Liver (tissue), 9 donors: Measurements from ENCODE around the gene ARSJ. TPM values are rescaled to one million over a fixed set of nuclear protein-coding genes. Genes with fewer than 3 reads are reported as not detected.

Experiments
- DNase-seq: peaks from one replicate; pipeline ENCODE4 v3.0.0-alpha.2; 2017; ENCODE audit warnings: low spot score
- H3K27ac ChIP-seq, 2 donors: one replicate each; pipeline ENCODE4 v1.7.0; 2013; ENCODE audit warnings: inconsistent platforms in 2 of 2, low read length in 2 of 2, control low read depth in 1 of 2, low read depth in 1 of 2, mild to moderate bottlenecking in 1 of 2
- H3K27me3 ChIP-seq, 4 donors: one replicate each; pipeline versions ENCODE4 v1.6.1 to v1.7.0; 2013; ENCODE audit warnings: low read length in 3 of 4, inconsistent platforms in 1 of 4, mild to moderate bottlenecking in 1 of 4, moderate library complexity in 1 of 4; ENCODE audit not compliant: control insufficient read depth in 4 of 4, insufficient read depth in 4 of 4
- H3K36me3 ChIP-seq, 4 donors: one replicate each; pipeline versions ENCODE4 v1.6.1 to v1.7.0; 2013; ENCODE audit warnings: low read length in 3 of 4, mild to moderate bottlenecking in 3 of 4, low read depth in 1 of 4, moderate library complexity in 1 of 4; ENCODE audit not compliant: control insufficient read depth in 4 of 4, insufficient read depth in 3 of 4
- H3K4me1 ChIP-seq, 4 donors: one replicate each; pipeline versions ENCODE4 v1.6.1 to v1.7.0; 2013; ENCODE audit warnings: low read length in 3 of 4, mild to moderate bottlenecking in 3 of 4, moderate library complexity in 1 of 4; ENCODE audit not compliant: control insufficient read depth in 4 of 4, insufficient read depth in 4 of 4
- H3K4me3 ChIP-seq, 3 donors: one replicate each; pipeline versions ENCODE4 v1.6.1 to v1.7.0; 2013; ENCODE audit warnings: low read length in 3 of 3, control low read depth in 1 of 3, low read depth in 1 of 3, mild to moderate bottlenecking in 1 of 3
- H3K9ac ChIP-seq, 2 donors: one replicate each; pipeline ENCODE4 v1.7.0; 2013; ENCODE audit warnings: low read length in 2 of 2, mild to moderate bottlenecking in 2 of 2, moderate library complexity in 2 of 2, control low read depth in 1 of 2, low read depth in 1 of 2
- H3K9me3 ChIP-seq, 4 donors: one replicate each; pipeline versions ENCODE4 v1.6.1 to v1.7.0; 2013; ENCODE audit warnings: low read length in 3 of 4; ENCODE audit not compliant: control insufficient read depth in 4 of 4
- EGR1 ChIP-seq, 2 donors: IDR thresholded peaks; 2 replicates each; pipeline ENCODE4 v1.6.1; 2016 to 2018; ENCODE audit warnings: antibody characterized with exemption in 2 of 2, low read depth in 2 of 2
- FOXA1 ChIP-seq: IDR thresholded peaks from 2 replicates; pipeline ENCODE4 v1.6.1; 2016; ENCODE audit warnings: antibody characterized with exemption
- FOXA2 ChIP-seq: IDR thresholded peaks from 2 replicates; pipeline ENCODE4 v1.6.1; 2016; ENCODE audit warnings: antibody characterized with exemption
- GABPA ChIP-seq, 2 donors: IDR thresholded peaks in 1 of 2; conservative IDR thresholded peaks in 1 of 2; 2 replicates each; pipeline ENCODE4 v1.6.1; 2016; ENCODE audit warnings: antibody characterized with exemption in 2 of 2, mild to moderate bottlenecking in 1 of 2, moderate library complexity in 1 of 2
- HNF4A ChIP-seq, 2 donors: conservative IDR thresholded peaks; 2 replicates each; pipeline ENCODE4 v1.6.1; 2016; ENCODE audit warnings: antibody characterized with exemption in 2 of 2, mild to moderate bottlenecking in 2 of 2
- HNF4G ChIP-seq: IDR thresholded peaks from 2 replicates; pipeline ENCODE4 v1.6.1; 2016; ENCODE audit warnings: antibody characterized with exemption
- JUND ChIP-seq, 2 donors: IDR thresholded peaks; 2 replicates each; pipeline ENCODE4 v1.6.1; 2016; ENCODE audit warnings: antibody characterized with exemption in 2 of 2
- NR2F2 ChIP-seq: IDR thresholded peaks from 2 replicates; pipeline ENCODE4 v1.6.1; 2016; ENCODE audit warnings: antibody characterized with exemption
- RAD21 ChIP-seq, 2 donors: IDR thresholded peaks; 2 replicates each; pipeline ENCODE4 v1.6.1; 2016; ENCODE audit warnings: antibody characterized with exemption in 2 of 2, mild to moderate bottlenecking in 2 of 2
- RXRA ChIP-seq, 2 donors: IDR thresholded peaks; 2 replicates each; pipeline ENCODE4 v1.6.1; 2017 to 2018; ENCODE audit warnings: antibody characterized with exemption in 2 of 2, mild to moderate bottlenecking in 1 of 2
- SP1 ChIP-seq: IDR thresholded peaks from 2 replicates; pipeline ENCODE4 v1.6.1; 2018; ENCODE audit warnings: antibody characterized with exemption, mild to moderate bottlenecking
- TAF1 ChIP-seq: conservative IDR thresholded peaks from 2 replicates; pipeline ENCODE4 v1.6.1; 2016; ENCODE audit warnings: antibody characterized with exemption, mild to moderate bottlenecking
- YY1 ChIP-seq: IDR thresholded peaks from 2 replicates; pipeline ENCODE4 v1.6.1; 2016; ENCODE audit warnings: antibody characterized with exemption, mild to moderate bottlenecking
- WGBS: extraction: QIAGEN DNeasy Blood & Tissue Kit; methylation state at CpG from one replicate; pipeline ENCODE4 v1.1.7; 2013; 5-methylcytosine and 5-hydroxymethylcytosine counted together
- polyA plus RNA-seq, 2 donors: library from polyadenylated mRNA; stranded (reverse) in 1 of 2; unstranded in 1 of 2; fragments of 200-250 nt in 1 of 2; fragments of >200 nt in 1 of 2; fragmentation: Nextera tagmentation in 1 of 2; extraction: Ambion mirVana in 1 of 2; gene quantifications; one replicate each; pipeline versions ENCODE4 v1.2.1 to v1.2.3, GENCODE V29; 2013 to 2015
- total RNA-seq, 2 donors: library from RNA; depleted of rRNA; stranded (reverse); fragments of >200 nt; gene quantifications; one replicate each; pipeline ENCODE4 v1.2.3, GENCODE V29; 2014
- TF ChIP-seq, protein P1 (sequence below): IDR thresholded peaks from 2 replicates; pipeline ENCODE4 v1.6.1; 2016; ENCODE audit warnings: antibody characterized with exemption, mild to moderate bottlenecking
- TF ChIP-seq, protein P2 (sequence below): IDR thresholded peaks from 2 replicates; pipeline ENCODE4 v1.6.1; 2016; ENCODE audit warnings: antibody characterized with exemption
- TF ChIP-seq, protein P3 (sequence below): fragments of 150-350 bp; IDR thresholded peaks from 2 replicates; pipeline ENCODE4 v1.5.1; 2017; ENCODE audit warnings: improper control_type of control experiment, low read depth, low read length; ENCODE audit not compliant: missing input control
- TF ChIP-seq, protein P4 (sequence below): IDR thresholded peaks from 2 replicates; pipeline ENCODE4 v1.6.1; 2016; ENCODE audit warnings: antibody characterized with exemption
- TF ChIP-seq, protein P5 (sequence below): IDR thresholded peaks from 2 replicates; pipeline ENCODE4 v1.6.1; 2016; ENCODE audit warnings: antibody characterized with exemption
- donor health status: healthy.
- donor health status: healthy.
- donor health status: healthy.
- donor health status: healthy.
- donor health status: healthy.

Gene ARSJ
- total and polyA plus RNA-seq, 4 donors, result 0.56 to 1.8 (median 0.95) TPM

DNA sequence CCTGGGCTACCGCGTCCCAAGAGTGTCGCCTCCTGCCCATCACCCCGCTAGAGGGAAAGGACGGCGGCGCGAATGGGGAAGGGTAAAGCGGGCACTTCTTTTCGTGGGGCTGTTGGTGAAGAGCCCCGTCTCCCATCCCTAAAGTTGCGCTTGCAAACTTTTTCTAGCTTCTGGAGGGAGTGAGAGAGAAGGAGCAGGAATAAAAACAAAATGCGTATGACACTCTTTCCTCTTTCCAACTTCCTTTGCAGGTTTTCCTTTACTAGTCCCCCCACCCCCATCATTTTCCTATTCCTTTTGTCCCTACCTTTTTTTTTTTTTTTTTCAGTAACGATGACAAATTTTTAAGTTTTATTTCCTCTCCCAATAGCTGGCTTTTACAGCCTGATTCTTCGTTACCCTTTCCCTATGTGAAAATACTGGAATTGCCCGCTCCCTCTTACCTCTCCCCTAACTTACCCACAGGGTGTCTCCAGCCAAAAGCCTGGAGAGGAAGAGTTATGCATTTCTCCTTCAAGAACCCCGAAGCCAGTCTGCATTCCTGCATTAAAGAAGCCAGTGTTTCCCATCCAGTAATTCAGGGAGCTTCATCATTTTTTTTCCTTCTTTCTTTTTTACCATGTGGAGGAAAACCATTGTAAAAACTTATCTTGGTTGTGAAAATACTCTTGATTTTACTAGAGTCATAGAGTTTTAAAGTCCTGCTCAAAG is 613 bp upstream of the ARSJ start (continued):
- TF ChIP-seq, protein P1, sequence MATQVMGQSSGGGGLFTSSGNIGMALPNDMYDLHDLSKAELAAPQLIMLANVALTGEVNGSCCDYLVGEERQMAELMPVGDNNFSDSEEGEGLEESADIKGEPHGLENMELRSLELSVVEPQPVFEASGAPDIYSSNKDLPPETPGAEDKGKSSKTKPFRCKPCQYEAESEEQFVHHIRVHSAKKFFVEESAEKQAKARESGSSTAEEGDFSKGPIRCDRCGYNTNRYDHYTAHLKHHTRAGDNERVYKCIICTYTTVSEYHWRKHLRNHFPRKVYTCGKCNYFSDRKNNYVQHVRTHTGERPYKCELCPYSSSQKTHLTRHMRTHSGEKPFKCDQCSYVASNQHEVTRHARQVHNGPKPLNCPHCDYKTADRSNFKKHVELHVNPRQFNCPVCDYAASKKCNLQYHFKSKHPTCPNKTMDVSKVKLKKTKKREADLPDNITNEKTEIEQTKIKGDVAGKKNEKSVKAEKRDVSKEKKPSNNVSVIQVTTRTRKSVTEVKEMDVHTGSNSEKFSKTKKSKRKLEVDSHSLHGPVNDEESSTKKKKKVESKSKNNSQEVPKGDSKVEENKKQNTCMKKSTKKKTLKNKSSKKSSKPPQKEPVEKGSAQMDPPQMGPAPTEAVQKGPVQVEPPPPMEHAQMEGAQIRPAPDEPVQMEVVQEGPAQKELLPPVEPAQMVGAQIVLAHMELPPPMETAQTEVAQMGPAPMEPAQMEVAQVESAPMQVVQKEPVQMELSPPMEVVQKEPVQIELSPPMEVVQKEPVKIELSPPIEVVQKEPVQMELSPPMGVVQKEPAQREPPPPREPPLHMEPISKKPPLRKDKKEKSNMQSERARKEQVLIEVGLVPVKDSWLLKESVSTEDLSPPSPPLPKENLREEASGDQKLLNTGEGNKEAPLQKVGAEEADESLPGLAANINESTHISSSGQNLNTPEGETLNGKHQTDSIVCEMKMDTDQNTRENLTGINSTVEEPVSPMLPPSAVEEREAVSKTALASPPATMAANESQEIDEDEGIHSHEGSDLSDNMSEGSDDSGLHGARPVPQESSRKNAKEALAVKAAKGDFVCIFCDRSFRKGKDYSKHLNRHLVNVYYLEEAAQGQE, result no peak
- TF ChIP-seq HNF4A (conservative IDR thresholded peaks at IDR 0.05) (no peak), TAF1 (no peak), FOXA1 (no peak), JUND (IDR thresholded peaks at IDR 0.05) (no peak), FOXA2 (no peak)
- TF ChIP-seq, protein P2, sequence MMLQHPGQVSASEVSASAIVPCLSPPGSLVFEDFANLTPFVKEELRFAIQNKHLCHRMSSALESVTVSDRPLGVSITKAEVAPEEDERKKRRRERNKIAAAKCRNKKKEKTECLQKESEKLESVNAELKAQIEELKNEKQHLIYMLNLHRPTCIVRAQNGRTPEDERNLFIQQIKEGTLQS, result no peak

DNA sequence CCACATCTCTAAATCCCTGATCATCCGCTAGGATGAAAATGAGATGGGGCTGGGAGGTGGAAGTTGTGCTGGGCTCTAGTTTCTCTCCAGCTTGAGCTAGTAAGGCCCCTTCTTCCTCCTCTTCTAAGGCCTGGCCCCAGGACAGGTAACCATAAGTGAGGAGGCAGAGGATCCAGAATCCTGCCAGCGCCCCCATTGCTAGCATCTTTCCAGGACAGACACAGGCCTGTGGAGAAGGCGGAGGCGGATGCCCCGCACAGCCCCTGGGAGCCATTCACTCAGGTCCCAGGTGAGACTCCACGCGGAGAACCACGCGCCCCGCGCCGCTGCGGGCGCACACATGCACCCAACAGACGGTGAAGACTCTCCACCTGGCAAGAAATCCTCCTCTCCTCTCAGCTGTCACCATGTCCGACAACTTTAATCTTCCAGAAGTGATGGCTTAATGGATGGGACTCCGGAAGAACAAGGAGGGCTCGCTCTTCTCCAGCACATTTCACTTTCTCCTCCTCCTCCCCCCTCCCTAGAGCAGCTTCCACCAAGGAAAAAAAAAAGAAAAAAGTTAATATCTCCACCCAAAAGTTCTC is 793 bp downstream of the ARSJ start:
- Histone ChIP-seq H3K9me3 (no peaks in the 10 kb centered on the region), H3K4me1 (peaks cover 0 to 41% (median 8%) of the 10 kb centered on the region in 4 donors), H3K36me3 (no peaks in the 10 kb centered on the region), H3K4me3 (peak overlapping the region; percentile 75 to 82 (median 82)), H3K27ac (peak overlapping the region; percentile 71 to 84), H3K27me3 (peaks cover 0 to 3% (median 0%) of the 10 kb centered on the region in 4 donors), H3K9ac (peak overlapping the region; percentile 30 to 54)
- 51% methylated on average over 18 of the region's 18 CpGs for WGBS
- no peak for TF ChIP-seq JUND (IDR thresholded peaks at IDR 0.05)
- no peak for TF ChIP-seq YY1
- no peak for TF ChIP-seq HNF4G
- TF ChIP-seq, protein P3, sequence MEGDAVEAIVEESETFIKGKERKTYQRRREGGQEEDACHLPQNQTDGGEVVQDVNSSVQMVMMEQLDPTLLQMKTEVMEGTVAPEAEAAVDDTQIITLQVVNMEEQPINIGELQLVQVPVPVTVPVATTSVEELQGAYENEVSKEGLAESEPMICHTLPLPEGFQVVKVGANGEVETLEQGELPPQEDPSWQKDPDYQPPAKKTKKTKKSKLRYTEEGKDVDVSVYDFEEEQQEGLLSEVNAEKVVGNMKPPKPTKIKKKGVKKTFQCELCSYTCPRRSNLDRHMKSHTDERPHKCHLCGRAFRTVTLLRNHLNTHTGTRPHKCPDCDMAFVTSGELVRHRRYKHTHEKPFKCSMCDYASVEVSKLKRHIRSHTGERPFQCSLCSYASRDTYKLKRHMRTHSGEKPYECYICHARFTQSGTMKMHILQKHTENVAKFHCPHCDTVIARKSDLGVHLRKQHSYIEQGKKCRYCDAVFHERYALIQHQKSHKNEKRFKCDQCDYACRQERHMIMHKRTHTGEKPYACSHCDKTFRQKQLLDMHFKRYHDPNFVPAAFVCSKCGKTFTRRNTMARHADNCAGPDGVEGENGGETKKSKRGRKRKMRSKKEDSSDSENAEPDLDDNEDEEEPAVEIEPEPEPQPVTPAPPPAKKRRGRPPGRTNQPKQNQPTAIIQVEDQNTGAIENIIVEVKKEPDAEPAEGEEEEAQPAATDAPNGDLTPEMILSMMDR, result no peak
- no peak for TF ChIP-seq FOXA1
- no peak for TF ChIP-seq NR2F2
- TF ChIP-seq FOXA2, result no peak
- TF ChIP-seq, protein P4, sequence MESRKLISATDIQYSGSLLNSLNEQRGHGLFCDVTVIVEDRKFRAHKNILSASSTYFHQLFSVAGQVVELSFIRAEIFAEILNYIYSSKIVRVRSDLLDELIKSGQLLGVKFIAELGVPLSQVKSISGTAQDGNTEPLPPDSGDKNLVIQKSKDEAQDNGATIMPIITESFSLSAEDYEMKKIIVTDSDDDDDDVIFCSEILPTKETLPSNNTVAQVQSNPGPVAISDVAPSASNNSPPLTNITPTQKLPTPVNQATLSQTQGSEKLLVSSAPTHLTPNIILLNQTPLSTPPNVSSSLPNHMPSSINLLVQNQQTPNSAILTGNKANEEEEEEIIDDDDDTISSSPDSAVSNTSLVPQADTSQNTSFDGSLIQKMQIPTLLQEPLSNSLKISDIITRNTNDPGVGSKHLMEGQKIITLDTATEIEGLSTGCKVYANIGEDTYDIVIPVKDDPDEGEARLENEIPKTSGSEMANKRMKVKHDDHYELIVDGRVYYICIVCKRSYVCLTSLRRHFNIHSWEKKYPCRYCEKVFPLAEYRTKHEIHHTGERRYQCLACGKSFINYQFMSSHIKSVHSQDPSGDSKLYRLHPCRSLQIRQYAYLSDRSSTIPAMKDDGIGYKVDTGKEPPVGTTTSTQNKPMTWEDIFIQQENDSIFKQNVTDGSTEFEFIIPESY, result no peak
- TF ChIP-seq, protein P2, result no peak
- no peak for TF ChIP-seq SP1
- TF ChIP-seq EGR1 (IDR thresholded peaks at IDR 0.05; ENCODE audit: low read depth in 2 of 2), result no peak
- TF ChIP-seq RAD21 (IDR thresholded peaks at IDR 0.05), result no peak
- TF ChIP-seq, protein P1, result no peak
- TF ChIP-seq TAF1, result no peak
- TF ChIP-seq HNF4A (conservative IDR thresholded peaks at IDR 0.05), result no peak
- TF ChIP-seq RXRA (IDR thresholded peaks at IDR 0.05), result no peak
- TF ChIP-seq, protein P5, sequence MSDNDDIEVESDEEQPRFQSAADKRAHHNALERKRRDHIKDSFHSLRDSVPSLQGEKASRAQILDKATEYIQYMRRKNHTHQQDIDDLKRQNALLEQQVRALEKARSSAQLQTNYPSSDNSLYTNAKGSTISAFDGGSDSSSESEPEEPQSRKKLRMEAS, result no peak
- no peak for TF ChIP-seq GABPA (IDR thresholded peaks at IDR 0.05 in 1 of 2, conservative IDR thresholded peaks at IDR 0.05 in 1 of 2)
- DNase-seq, result no peak
